ENCODE measurements around the gene CCR8.

DNA sequence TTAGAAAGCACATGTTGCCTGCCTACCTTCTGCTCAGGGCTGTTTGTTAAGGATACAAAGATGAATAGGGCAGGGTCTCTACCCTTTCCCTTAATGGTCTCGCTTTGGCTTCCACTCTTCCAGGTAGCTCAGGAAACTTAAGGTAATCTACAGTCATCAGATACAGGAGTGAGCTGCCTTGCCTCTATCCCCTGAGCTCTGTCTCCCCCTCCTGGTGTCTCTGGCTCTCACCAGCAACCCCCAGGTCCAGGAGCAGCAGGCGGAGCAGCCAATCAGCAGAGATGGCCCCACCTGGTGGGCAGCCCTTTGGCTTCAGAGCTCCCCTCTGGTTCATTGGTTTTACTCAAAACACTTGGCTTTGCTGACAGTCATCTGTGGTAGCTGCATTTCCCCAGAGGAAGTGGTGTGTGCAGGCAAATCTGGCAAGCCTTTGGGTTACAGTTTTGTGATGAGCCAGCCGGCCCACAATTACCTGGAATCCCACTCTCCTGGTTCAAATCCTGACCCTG is 41.2 kb upstream of the CCR8 start:
- TF ChIP-seq, protein P1, sequence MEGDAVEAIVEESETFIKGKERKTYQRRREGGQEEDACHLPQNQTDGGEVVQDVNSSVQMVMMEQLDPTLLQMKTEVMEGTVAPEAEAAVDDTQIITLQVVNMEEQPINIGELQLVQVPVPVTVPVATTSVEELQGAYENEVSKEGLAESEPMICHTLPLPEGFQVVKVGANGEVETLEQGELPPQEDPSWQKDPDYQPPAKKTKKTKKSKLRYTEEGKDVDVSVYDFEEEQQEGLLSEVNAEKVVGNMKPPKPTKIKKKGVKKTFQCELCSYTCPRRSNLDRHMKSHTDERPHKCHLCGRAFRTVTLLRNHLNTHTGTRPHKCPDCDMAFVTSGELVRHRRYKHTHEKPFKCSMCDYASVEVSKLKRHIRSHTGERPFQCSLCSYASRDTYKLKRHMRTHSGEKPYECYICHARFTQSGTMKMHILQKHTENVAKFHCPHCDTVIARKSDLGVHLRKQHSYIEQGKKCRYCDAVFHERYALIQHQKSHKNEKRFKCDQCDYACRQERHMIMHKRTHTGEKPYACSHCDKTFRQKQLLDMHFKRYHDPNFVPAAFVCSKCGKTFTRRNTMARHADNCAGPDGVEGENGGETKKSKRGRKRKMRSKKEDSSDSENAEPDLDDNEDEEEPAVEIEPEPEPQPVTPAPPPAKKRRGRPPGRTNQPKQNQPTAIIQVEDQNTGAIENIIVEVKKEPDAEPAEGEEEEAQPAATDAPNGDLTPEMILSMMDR (IDR thresholded peaks at IDR 0.05): peak; percentile 56 to 95 (median 90)
- TF ChIP-seq POLR2A (IDR thresholded peaks at IDR 0.05): no peak
